SU-DHL-6 (cell line): ENCODE results near the gene PIP5K1B.

Experiments
- H2AFZ ChIP-seq: fragments of 200-600 bp; sonication (generic); 2 replicates; pipeline ENCODE4 v1.6.1; 2014; ENCODE audit warnings: low read depth, mild to moderate bottlenecking, moderate library complexity, mixed read lengths, antibody characterized with exemption, low read length; ENCODE audit not compliant: severe bottlenecking
- H3F3A ChIP-seq: fragments of 200-600 bp; shearing (Covaris generic); 2 replicates; pipeline ENCODE4 v1.6.0; 2016; ENCODE audit warnings: antibody characterized with exemption, mild to moderate bottlenecking; ENCODE audit not compliant: insufficient read depth
- H3K27ac ChIP-seq: fragments of 200-600 bp; sonication (generic); 2 replicates; pipeline ENCODE4 v1.5.1; 2016; ENCODE audit warnings: low read depth, mild to moderate bottlenecking, low read length, moderate library complexity, mixed read lengths
- H3K27me3 ChIP-seq: fragments of 200-600 bp; sonication (generic), shearing (Covaris generic); 2 replicates; pipeline ENCODE4 v1.6.0; 2014; ENCODE audit warnings: mild to moderate bottlenecking, low read length
- H3K36me3 ChIP-seq: fragments of 200-600 bp; sonication (generic); 2 replicates; pipeline ENCODE4 v1.6.1; 2014; ENCODE audit warnings: mild to moderate bottlenecking, low read length, mixed read lengths
- H3K4me2 ChIP-seq: fragments of 300-600, 200-600 bp; shearing (Covaris generic), sonication (generic); 2 replicates; pipeline ENCODE4 v1.6.0; 2014; ENCODE audit warnings: low read length, low read depth, mild to moderate bottlenecking; ENCODE audit not compliant: poor library complexity, severe bottlenecking
- H3K4me3 ChIP-seq: fragments of 200-600 bp; sonication (generic); 2 replicates; pipeline ENCODE4 v1.5.1; 2014; ENCODE audit warnings: antibody characterized with exemption, low read length, mild to moderate bottlenecking, mixed read lengths; ENCODE audit not compliant: insufficient read depth, poor library complexity, severe bottlenecking
- H3K79me2 ChIP-seq: fragments of 200-600 bp; sonication (generic); 2 replicates; pipeline ENCODE4 v1.6.1; 2014; ENCODE audit warnings: mild to moderate bottlenecking, low read length, moderate library complexity; ENCODE audit not compliant: insufficient read depth
- H3K9ac ChIP-seq: fragments of 200-600 bp; sonication (generic); 2 replicates; pipeline ENCODE4 v1.7.0; 2014; ENCODE audit warnings: mild to moderate bottlenecking, low read length
- H3K9me2 ChIP-seq: fragments of 200-600 bp; sonication (generic); replicated peaks from 2 replicates; pipeline ENCODE4 v1.6.1; 2014; ENCODE audit warnings: low read length; ENCODE audit not compliant: insufficient read depth
- H3K9me3 ChIP-seq: fragments of 200-600 bp; sonication (generic); 2 replicates; pipeline ENCODE4 v1.6.1; 2014; ENCODE audit warnings: low read length, mixed read lengths; ENCODE audit not compliant: insufficient read depth
- H4K20me1 ChIP-seq: fragments of 200-600 bp; sonication (generic); 2 replicates; pipeline ENCODE4 v1.6.1; 2014; ENCODE audit warnings: low read depth, mild to moderate bottlenecking, antibody characterized with exemption, low read length, moderate library complexity, mixed read lengths
- CTCF ChIP-seq: fragments of 200-600 bp; sonication (generic); IDR thresholded peaks from one replicate; pipeline ENCODE4 v1.5.1; 2017; ENCODE audit warnings: antibody characterized with exemption, mild to moderate bottlenecking, low read length, moderate library complexity; ENCODE audit not compliant: insufficient read depth, poor library complexity, severe bottlenecking
- EZH2phosphoT487 ChIP-seq: fragments of 200-600 bp; sonication (generic), shearing (Covaris generic); conservative IDR thresholded peaks from 2 replicates; pipeline ENCODE4 v1.6.1; 2018; ENCODE audit warnings: mild to moderate bottlenecking, antibody characterized with exemption, low read length, moderate library complexity, mixed read lengths

PIP5K1B gene

GRCh38 chr9:69028754-69029153, 323.7 kb downstream of the PIP5K1B start:
- TF ChIP-seq CTCF (no peak), EZH2phosphoT487 (no peak)
- H3K27ac ChIP-seq = no peak overlapping the region
- H2AFZ ChIP-seq = no peak overlapping the region
- H3K27me3 ChIP-seq = no peaks in the 10 kb centered on the region
- H3K4me2 ChIP-seq = no peak overlapping the region
- H3K9me3 ChIP-seq = no peaks in the 10 kb centered on the region
- no peaks in the 10 kb centered on the region for H3K79me2 ChIP-seq
- H3F3A ChIP-seq = no peaks in the 10 kb centered on the region
- H3K9ac ChIP-seq = no peak overlapping the region
- no peaks in the 10 kb centered on the region for H3K9me2 ChIP-seq
- H3K36me3 ChIP-seq = no peaks in the 10 kb centered on the region
- no peak overlapping the region for H3K4me3 ChIP-seq
- no peaks in the 10 kb centered on the region for H4K20me1 ChIP-seq

- H4K20me1 ChIP-seq = no peaks in the 10 kb centered on the region
- H3F3A ChIP-seq = no peaks in the 10 kb centered on the region
- no peak overlapping the region for H3K9ac ChIP-seq
- no peak overlapping the region for H3K27ac ChIP-seq
- H3K9me2 ChIP-seq = no peaks in the 10 kb centered on the region
- no peak overlapping the region for H3K4me3 ChIP-seq
- H3K4me2 ChIP-seq = no peak overlapping the region
- H3K36me3 ChIP-seq = no peaks in the 10 kb centered on the region
- no peaks in the 10 kb centered on the region for H3K79me2 ChIP-seq
- H2AFZ ChIP-seq = no peak overlapping the region
- no peaks in the 10 kb centered on the region for H3K9me3 ChIP-seq
- TF ChIP-seq EZH2phosphoT487 (no peak), CTCF (no peak)
- no peaks in the 10 kb centered on the region for H3K27me3 ChIP-seq
Measured at GRCh38 chr9:69029535-69029934, 324.5 kb downstream of the PIP5K1B start.

- Histone ChIP-seq H2AFZ (no peak overlapping the region), H3K9me2 (no peaks in the 10 kb centered on the region), H3K27me3 (no peaks in the 10 kb centered on the region), H3K9ac (no peak overlapping the region), H3K4me2 (no peak overlapping the region), H3F3A (no peaks in the 10 kb centered on the region), H3K79me2 (peaks cover 1% of the 10 kb centered on the region), H3K36me3 (no peaks in the 10 kb centered on the region), H3K4me3 (no peak overlapping the region), H3K9me3 (no peaks in the 10 kb centered on the region), H4K20me1 (no peaks in the 10 kb centered on the region), H3K27ac (no peak overlapping the region)
- TF ChIP-seq CTCF (no peak), EZH2phosphoT487 (no peak)
Measured at GRCh38 chr9:69030851-69031645, 326.0 kb downstream of the PIP5K1B start.
